GM12872 (cell line): ENCODE data around the gene SH3BP4.

Experiments used
- TF ChIP-seq, protein P1 (sequence below): IDR thresholded peaks from 3 replicates; pipeline ENCODE4 v1.5.1; 2011; ENCODE audit warnings: low read depth, mild to moderate bottlenecking, low read length, moderate library complexity; ENCODE audit not compliant: insufficient read depth

The SH3BP4 gene

DNA sequence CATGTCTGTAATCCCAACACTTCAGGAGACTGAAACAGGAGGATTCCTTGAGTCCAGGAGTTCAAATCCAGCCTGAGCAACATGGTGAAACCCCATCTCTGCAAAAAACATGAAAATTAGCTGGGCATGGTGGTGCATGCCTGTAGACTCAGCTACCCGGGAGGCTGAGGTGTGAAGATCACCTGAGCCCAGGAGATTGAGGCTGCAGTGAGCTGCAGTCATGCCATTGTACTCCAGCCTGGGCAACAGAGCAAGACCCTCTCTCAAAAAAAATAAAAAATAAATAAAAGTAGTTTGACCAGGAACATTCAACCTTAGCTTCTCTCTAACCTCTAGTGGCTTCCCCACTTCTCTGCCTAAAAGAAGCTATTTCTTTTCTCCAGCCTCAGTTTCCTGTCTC lies 23.8 kb downstream of the SH3BP4 start:
- TF ChIP-seq, protein P1, sequence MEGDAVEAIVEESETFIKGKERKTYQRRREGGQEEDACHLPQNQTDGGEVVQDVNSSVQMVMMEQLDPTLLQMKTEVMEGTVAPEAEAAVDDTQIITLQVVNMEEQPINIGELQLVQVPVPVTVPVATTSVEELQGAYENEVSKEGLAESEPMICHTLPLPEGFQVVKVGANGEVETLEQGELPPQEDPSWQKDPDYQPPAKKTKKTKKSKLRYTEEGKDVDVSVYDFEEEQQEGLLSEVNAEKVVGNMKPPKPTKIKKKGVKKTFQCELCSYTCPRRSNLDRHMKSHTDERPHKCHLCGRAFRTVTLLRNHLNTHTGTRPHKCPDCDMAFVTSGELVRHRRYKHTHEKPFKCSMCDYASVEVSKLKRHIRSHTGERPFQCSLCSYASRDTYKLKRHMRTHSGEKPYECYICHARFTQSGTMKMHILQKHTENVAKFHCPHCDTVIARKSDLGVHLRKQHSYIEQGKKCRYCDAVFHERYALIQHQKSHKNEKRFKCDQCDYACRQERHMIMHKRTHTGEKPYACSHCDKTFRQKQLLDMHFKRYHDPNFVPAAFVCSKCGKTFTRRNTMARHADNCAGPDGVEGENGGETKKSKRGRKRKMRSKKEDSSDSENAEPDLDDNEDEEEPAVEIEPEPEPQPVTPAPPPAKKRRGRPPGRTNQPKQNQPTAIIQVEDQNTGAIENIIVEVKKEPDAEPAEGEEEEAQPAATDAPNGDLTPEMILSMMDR: no peak

GRCh38 chr2:234976479-234977227 lies 24.8 kb downstream of the SH3BP4 start:
- TF ChIP-seq, protein P1: no peak

DNA sequence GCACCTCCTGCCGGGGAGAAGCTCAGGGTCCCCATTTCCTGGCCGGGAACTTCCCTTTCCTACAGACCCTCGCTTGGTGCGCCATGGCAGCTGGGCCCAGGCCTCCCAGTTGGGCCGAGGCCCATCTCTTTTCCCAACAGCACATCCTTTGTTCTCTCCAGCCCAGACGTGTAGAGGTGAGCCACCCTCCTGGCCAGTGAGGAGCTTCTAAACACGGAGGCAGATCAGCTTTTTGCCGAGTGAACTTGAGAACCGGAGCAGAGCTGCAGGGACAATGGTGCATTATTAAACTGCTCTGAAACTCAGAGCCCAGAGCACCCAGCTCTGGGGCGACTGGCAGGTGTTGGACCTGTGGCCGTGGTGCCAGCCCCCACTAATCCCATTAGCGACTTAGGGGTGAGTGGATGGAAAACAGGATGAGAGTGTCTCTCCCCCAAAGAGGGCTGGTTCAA lies 25.4 kb downstream of the SH3BP4 start:
- TF ChIP-seq, protein P1: no peak

- TF ChIP-seq, protein P1: no peak
Observed at GRCh38 chr2:234978466-234979203, 26.8 kb downstream of the SH3BP4 start.

GRCh38 chr2:234979204-234980167 lies 27.7 kb downstream of the SH3BP4 start:
- TF ChIP-seq, protein P1: no peak

GRCh38 chr2:234980451-234981187 lies 28.8 kb downstream of the SH3BP4 start:
- TF ChIP-seq, protein P1: no peak
